Pancreas (tissue), 10 donors: ENCODE data around the gene ATG5. TPM values are rescaled to one million over a fixed set of nuclear protein-coding genes. Genes with fewer than 3 reads are reported as not detected.

ENCODE experiments used
- ATAC-seq, 4 donors: fragments of 200-7000 bp; cut with Tn5 transposase; one replicate each; pipeline versions ENCODE4 v1.8.0 to v1.9.1; 2020; ENCODE audit warnings: mild to moderate bottlenecking in 4 of 4, moderate library complexity in 4 of 4
- DNase-seq, 6 donors: peaks; one replicate each; pipeline ENCODE4 v3.0.0-alpha.2; 2020
- FAIRE-seq: peaks from 2 replicates; lab custom pipeline; 2012; peaks lifted over from hg19 to GRCh38; lab: Jason Lieb, UNC
- H3K27ac ChIP-seq, 4 donors: fragments of 200-600 bp; sonication (generic); 1 replicate in 3 of 4; 2 replicates in 1 of 4; pipeline versions ENCODE4 v1.5.0 to v1.8.0; 2020
- H3K27me3 ChIP-seq, 4 donors: fragments of 200-600 bp; one replicate each; pipeline ENCODE4 v1.8.0; 2021
- H3K36me3 ChIP-seq, 3 donors: fragments of 200-600 bp; sonication (generic) in 1 of 3; one replicate each; pipeline versions ENCODE4 v1.5.0 to v1.8.0; 2020 to 2021
- H3K4me1 ChIP-seq, 3 donors: fragments of 200-600 bp; one replicate each; pipeline ENCODE4 v1.8.0; 2021
- H3K4me3 ChIP-seq, 4 donors: fragments of 200-600 bp; sonication (generic) in 2 of 4; one replicate each; pipeline versions ENCODE4 v1.5.0 to v1.8.0; 2020 to 2021
- H3K9me3 ChIP-seq, 4 donors: fragments of 200-600 bp; one replicate each; pipeline ENCODE4 v1.8.0; 2021
- WGBS, 2 donors: extraction: QIAGEN DNeasy Blood & Tissue Kit; methylation state at CpG; one replicate each; pipeline ENCODE4 v1.1.7; 2013; 5-methylcytosine and 5-hydroxymethylcytosine counted together
- intact Hi-C, 3 donors: fragments of 100-400 bp; cut with DNase I; formaldehyde crosslinking; loops; one replicate each; pipeline versions ENCODE4 v1.11.1 to v1.14.2; 2022
- polyA plus RNA-seq, 2 donors: library from polyadenylated mRNA; stranded (reverse); fragments of 200-250 nt; gene quantifications; one replicate each; pipeline ENCODE4 v1.2.3, GENCODE V29; 2013
- total RNA-seq, 6 donors: library from RNA; stranded (reverse); fragmentation: NEBNext Ultra II Directional in 4 of 6; extraction: Animal tissue kit (Norgen Biotek cat#: 25700) in 4 of 6; gene quantifications; one replicate each; pipeline versions ENCODE4 v1.2.1 to v1.2.4, GENCODE V29; 2021 to 2023
- TF ChIP-seq, protein P1 (sequence below), 4 donors: fragments of 200-600 bp; sonication (generic) in 3 of 4; IDR thresholded peaks; one replicate each; pipeline versions ENCODE4 v1.5.0 to v1.8.0; 2021; ENCODE audit warnings: antibody characterized with exemption in 4 of 4
- donor health status: healthy with polysubstance abuse.
- donor health status: DM: no; HTN: no; CAD: no; lungs with moderate emphysema.
- donor health status: DM: no; HTN: no; CAD: no.
- donor health status: control.
- donor health status: control.
- donor health status: Bipolar disorder and iron deficiency.
- donor health status: DM: yes; HTN: yes; CAD: no.
- donor health status: DM: no; HTN: no; CAD: no.
- donor health status: DM: no; HTN: no; CAD: no.
- donor health status: DM: yes; HTN: yes; CAD: no.

The ATG5 gene
- total and polyA plus RNA-seq, 8 donors = 8.2 to 15.7 (median 10.8) TPM

DNA sequence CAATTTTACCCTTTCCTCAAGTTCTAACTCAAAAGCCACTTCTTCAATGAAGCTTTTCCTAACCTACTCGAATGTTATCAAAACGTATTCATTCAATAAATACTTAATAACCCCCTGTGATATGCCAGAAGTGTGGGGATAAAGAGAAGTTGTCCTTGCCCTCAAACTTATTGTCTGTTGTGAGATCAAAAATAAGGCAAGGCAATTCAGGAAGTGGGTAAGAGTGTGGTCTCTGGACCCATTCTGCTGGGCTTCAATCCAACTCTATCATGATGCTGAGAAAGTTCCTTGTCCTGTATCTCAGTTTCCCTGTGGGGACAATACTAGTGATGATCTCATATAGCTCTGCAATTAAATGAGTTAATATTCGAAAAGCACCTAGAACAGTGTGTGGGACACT, 146.7 kb downstream of the ATG5 start:
- ATAC-seq (no peak), DNase-seq (no peak), FAIRE-seq (no peak)
- WGBS, 2 donors = 52 to 61% methylated on average over 3 of the region's 3 CpGs
- no peak overlapping the region for H3K27ac ChIP-seq
- H3K9me3 ChIP-seq = no peaks in the 10 kb centered on the region
- TF ChIP-seq, protein P1, sequence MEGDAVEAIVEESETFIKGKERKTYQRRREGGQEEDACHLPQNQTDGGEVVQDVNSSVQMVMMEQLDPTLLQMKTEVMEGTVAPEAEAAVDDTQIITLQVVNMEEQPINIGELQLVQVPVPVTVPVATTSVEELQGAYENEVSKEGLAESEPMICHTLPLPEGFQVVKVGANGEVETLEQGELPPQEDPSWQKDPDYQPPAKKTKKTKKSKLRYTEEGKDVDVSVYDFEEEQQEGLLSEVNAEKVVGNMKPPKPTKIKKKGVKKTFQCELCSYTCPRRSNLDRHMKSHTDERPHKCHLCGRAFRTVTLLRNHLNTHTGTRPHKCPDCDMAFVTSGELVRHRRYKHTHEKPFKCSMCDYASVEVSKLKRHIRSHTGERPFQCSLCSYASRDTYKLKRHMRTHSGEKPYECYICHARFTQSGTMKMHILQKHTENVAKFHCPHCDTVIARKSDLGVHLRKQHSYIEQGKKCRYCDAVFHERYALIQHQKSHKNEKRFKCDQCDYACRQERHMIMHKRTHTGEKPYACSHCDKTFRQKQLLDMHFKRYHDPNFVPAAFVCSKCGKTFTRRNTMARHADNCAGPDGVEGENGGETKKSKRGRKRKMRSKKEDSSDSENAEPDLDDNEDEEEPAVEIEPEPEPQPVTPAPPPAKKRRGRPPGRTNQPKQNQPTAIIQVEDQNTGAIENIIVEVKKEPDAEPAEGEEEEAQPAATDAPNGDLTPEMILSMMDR (IDR thresholded peaks at IDR 0.05) = no peak
- H3K27me3 ChIP-seq = no peaks in the 10 kb centered on the region
- no peak overlapping the region for H3K4me3 ChIP-seq
- H3K36me3 ChIP-seq = no peaks in the 10 kb centered on the region
- intact Hi-C loops = no loop called here
- no peaks in the 10 kb centered on the region for H3K4me1 ChIP-seq

DNA sequence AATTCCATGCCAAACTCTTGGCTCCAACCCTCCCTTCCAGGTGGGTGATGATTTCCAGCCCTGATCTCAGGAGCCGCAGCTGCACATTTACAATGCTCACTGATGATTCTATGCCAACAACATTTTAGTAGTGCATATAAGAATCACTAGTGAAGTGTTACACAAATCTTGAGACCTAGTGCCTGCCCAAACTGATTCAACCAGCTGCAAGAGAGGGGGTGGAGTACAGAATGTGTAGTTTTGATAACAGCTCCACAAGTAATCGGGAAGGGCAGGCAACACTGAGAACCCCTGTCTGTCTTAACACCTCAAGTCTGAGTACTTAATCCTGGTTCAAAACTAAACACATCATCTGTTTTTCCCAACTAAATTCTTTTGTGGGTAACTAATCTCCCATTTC, 147.8 kb downstream of the ATG5 start:
- 45 to 48% methylated on average over 2 of the region's 2 CpGs for WGBS, 2 donors
- no peaks in the 10 kb centered on the region for H3K9me3 ChIP-seq
- no peak for ATAC-seq
- H3K27me3 ChIP-seq = no peaks in the 10 kb centered on the region
- no peak for FAIRE-seq
- H3K36me3 ChIP-seq = no peaks in the 10 kb centered on the region
- no peak overlapping the region for H3K4me3 ChIP-seq
- TF ChIP-seq, protein P1 (IDR thresholded peaks at IDR 0.05) = no peak
- H3K4me1 ChIP-seq = no peaks in the 10 kb centered on the region
- no peak overlapping the region for H3K27ac ChIP-seq
- DNase-seq = no peak
- intact Hi-C loops = no loop called here

DNA sequence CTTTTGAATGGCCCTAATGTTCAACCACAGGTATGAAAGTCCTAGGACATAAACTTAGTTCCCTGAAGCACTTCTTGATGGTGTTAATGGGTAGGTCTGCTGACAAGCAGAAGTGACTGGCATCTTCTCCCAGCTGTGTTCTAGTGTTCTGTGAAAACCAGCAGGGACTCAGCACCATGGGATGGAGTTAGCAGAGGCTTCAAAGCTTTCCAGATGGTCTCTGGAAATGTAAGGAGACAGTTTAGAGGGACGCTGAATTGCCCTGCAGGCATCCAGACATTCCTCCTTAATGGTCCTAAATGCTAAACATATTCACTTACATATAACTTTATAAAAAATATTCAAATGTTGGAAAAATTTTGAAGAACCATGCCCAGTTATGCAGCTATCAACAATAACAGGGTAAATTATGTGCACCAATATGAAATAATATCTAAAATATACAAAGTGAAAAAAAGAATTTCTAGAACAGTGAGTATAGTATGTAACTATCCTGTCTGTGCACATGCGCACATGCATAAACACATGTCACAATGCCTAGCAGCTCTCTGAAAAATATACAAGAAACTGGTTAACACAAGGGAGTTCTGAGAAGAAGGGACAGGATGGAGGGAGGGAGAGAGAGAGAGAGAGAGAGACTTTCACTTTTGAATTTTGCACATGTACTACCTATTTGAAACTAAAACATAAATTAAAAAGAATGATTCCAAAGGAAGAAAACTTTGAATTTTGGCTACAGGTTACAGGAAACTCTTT, 152.3 kb downstream of the ATG5 start:
- intact Hi-C loops = no loop called here
- DNase-seq = no peak
- TF ChIP-seq, protein P1 (IDR thresholded peaks at IDR 0.05) = no peak
- Histone ChIP-seq H3K27me3 (no peaks in the 10 kb centered on the region), H3K36me3 (no peaks in the 10 kb centered on the region), H3K9me3 (no peaks in the 10 kb centered on the region), H3K4me3 (no peak overlapping the region), H3K4me1 (no peaks in the 10 kb centered on the region), H3K27ac (no peak overlapping the region)
- FAIRE-seq = no peak
- ATAC-seq = no peak
- 81 to 97% methylated on average over 2 of the region's 2 CpGs for WGBS, 2 donors

DNA sequence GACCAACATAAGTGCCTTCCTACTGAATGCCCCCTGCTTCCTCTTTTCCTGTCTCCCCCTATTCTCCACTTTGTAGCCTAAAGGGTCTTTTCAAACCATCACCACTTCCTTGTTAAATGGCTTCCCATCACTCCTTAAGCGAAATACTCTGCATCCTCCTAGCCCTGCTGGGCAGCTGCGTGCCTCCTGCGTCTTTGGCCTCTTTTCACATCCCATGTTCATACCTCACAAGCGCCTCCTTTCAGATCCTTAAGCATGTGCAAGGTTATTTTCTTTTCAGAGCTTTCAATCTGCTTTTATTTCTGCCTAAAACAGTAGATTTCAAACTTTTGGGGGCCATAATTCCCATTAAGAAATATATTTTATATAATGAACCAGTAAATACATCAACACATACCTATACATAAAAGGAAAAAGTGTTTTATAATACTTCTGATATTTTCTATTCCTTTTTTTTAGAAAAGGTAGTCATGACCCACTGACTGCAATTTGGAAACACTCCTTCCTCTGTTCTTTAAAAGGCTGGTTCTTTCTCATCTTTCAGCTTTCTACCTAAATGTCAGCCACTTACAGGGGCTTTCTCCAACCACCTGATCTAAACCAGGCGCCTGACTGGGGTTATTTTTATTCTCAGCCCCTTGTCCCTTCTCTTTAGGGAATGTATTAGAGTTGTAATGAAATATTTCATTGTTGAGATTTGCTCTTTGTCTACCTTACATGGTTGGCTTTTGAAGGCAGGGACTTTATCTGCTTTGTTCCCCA, 155.3 kb downstream of the ATG5 start:
- no peak overlapping the region for H3K4me3 ChIP-seq
- no peaks in the 10 kb centered on the region for H3K9me3 ChIP-seq
- H3K27me3 ChIP-seq = no peaks in the 10 kb centered on the region
- ATAC-seq (no peak), DNase-seq (no peak), FAIRE-seq (no peak)
- intact Hi-C loops = no loop called here
- 77 to 84% methylated on average over 5 of the region's 5 CpGs for WGBS, 2 donors
- no peaks in the 10 kb centered on the region for H3K4me1 ChIP-seq
- no peak overlapping the region for H3K27ac ChIP-seq
- TF ChIP-seq, protein P1 (IDR thresholded peaks at IDR 0.05) = no peak
- no peaks in the 10 kb centered on the region for H3K36me3 ChIP-seq

DNA sequence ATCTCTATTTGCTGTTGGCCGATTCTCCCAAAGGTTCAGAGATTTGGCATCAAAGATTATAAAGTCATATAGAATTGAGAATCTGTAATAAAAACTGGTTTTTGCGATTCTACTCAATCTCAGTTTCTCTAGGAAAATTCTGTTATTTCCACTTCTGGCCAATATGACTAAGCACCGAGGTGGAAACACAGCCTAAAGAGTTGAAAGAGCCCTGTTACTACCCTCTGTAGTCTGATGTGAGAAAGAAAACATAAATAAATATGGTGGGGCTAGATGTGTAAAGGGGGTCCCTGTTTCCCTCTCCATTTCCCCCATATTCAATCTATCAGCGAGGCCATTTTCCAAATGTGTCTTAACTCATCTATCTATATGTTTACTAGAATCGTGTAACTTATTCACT, 156.0 kb downstream of the ATG5 start:
- TF ChIP-seq, protein P1 (IDR thresholded peaks at IDR 0.05) = no peak
- H3K4me1 ChIP-seq = no peaks in the 10 kb centered on the region
- no peak for DNase-seq
- H3K4me3 ChIP-seq = no peak overlapping the region
- H3K27me3 ChIP-seq = no peaks in the 10 kb centered on the region
- ATAC-seq = no peak
- H3K36me3 ChIP-seq = no peaks in the 10 kb centered on the region
- FAIRE-seq = no peak
- WGBS, 2 donors = 77 to 91% methylated on average over 5 of the region's 5 CpGs
- no peaks in the 10 kb centered on the region for H3K9me3 ChIP-seq
- intact Hi-C loops = no loop called here
- no peak overlapping the region for H3K27ac ChIP-seq
